Measurements from ENCODE around the gene BOK.

BOK gene

GRCh38 chr2:241577413-241578122, 19.0 kb downstream of the BOK start:
- CTCF ChIA-PET = no interaction called here
- POLR2A ChIA-PET = no interaction called here
- TF ChIP-seq LEF1 (IDR thresholded peaks at IDR 0.05; ENCODE audit: borderline replicate concordance) (no peak), ELF4 (IDR thresholded peaks at IDR 0.05) (no peak), NFRKB (IDR thresholded peaks at IDR 0.05) (no peak), CTBP1 (IDR thresholded peaks at IDR 0.05; ENCODE audit: borderline replicate concordance) (no peak), SUZ12 (IDR thresholded peaks at IDR 0.05) (no peak), L3MBTL2 (conservative IDR thresholded peaks at IDR 0.05) (no peak), TARDBP (IDR thresholded peaks at IDR 0.05) (no peak), PKNOX1 (IDR thresholded peaks at IDR 0.05) (no peak)
- no peak for DNase-seq (ENCODE audit: extremely low spot score)

- TF ChIP-seq PKNOX1 (IDR thresholded peaks at IDR 0.05) (no peak), FOXK2 (IDR thresholded peaks at IDR 0.05) (no peak), ELF4 (IDR thresholded peaks at IDR 0.05) (no peak), FOXA1 (IDR thresholded peaks at IDR 0.05) (no peak), HDGF (IDR thresholded peaks at IDR 0.05; ENCODE audit: borderline replicate concordance) (no peak), TARDBP (IDR thresholded peaks at IDR 0.05) (no peak), ZNF384 (IDR thresholded peaks at IDR 0.05) (no peak), ARNT (IDR thresholded peaks at IDR 0.05) (no peak), CTBP1 (IDR thresholded peaks at IDR 0.05; ENCODE audit: borderline replicate concordance) (no peak), L3MBTL2 (conservative IDR thresholded peaks at IDR 0.05) (no peak), SP1 (IDR thresholded peaks at IDR 0.05) (no peak), FOXM1 (IDR thresholded peaks at IDR 0.05; ENCODE audit: borderline replicate concordance) (no peak), LEF1 (IDR thresholded peaks at IDR 0.05; ENCODE audit: borderline replicate concordance) (no peak), BHLHE40 (IDR thresholded peaks at IDR 0.05; ENCODE audit: borderline replicate concordance) (no peak), NFRKB (IDR thresholded peaks at IDR 0.05) (no peak), SUZ12 (IDR thresholded peaks at IDR 0.05) (no peak)
- no peak for DNase-seq (ENCODE audit: extremely low spot score)
- ChIA-PET CTCF (no interaction called here), POLR2A (no interaction called here)
Measured at GRCh38 chr2:241579281-241579680, 20.7 kb downstream of the BOK start.

- POLR2A ChIA-PET = no interaction called here
- CTCF ChIA-PET = no interaction called here
- DNase-seq (ENCODE audit: extremely low spot score) = no peak
- no peak for TF ChIP-seq ARNT (IDR thresholded peaks at IDR 0.05)
- TF ChIP-seq FOXK2 (IDR thresholded peaks at IDR 0.05) = no peak
- no peak for TF ChIP-seq ELF4 (IDR thresholded peaks at IDR 0.05)
- TF ChIP-seq BHLHE40 (IDR thresholded peaks at IDR 0.05; ENCODE audit: borderline replicate concordance) = no peak
- no peak for TF ChIP-seq L3MBTL2 (conservative IDR thresholded peaks at IDR 0.05)
- TF ChIP-seq PKNOX1 (IDR thresholded peaks at IDR 0.05) = no peak
- no peak for TF ChIP-seq HDGF (IDR thresholded peaks at IDR 0.05; ENCODE audit: borderline replicate concordance)
- TF ChIP-seq FOXM1 (IDR thresholded peaks at IDR 0.05; ENCODE audit: borderline replicate concordance) = no peak
- no peak for TF ChIP-seq SP1 (IDR thresholded peaks at IDR 0.05)
- no peak for TF ChIP-seq NFRKB (IDR thresholded peaks at IDR 0.05)
- no peak for TF ChIP-seq LEF1 (IDR thresholded peaks at IDR 0.05; ENCODE audit: borderline replicate concordance)
- TF ChIP-seq SUZ12 (IDR thresholded peaks at IDR 0.05) = no peak
- TF ChIP-seq TARDBP (IDR thresholded peaks at IDR 0.05) = no peak
- no peak for TF ChIP-seq ZNF384 (IDR thresholded peaks at IDR 0.05)
- TF ChIP-seq CTBP1 (IDR thresholded peaks at IDR 0.05; ENCODE audit: borderline replicate concordance) = no peak
- TF ChIP-seq FOXA1 (IDR thresholded peaks at IDR 0.05) = no peak
Measured at GRCh38 chr2:241582328-241582727, 23.8 kb downstream of the BOK start.

- TF ChIP-seq TARDBP (IDR thresholded peaks at IDR 0.05) (no peak), FOXK2 (IDR thresholded peaks at IDR 0.05) (no peak), PKNOX1 (IDR thresholded peaks at IDR 0.05) (no peak), ELF4 (IDR thresholded peaks at IDR 0.05) (no peak), FOXA1 (IDR thresholded peaks at IDR 0.05) (no peak), LEF1 (IDR thresholded peaks at IDR 0.05; ENCODE audit: borderline replicate concordance) (no peak), FOXM1 (IDR thresholded peaks at IDR 0.05; ENCODE audit: borderline replicate concordance) (no peak), L3MBTL2 (conservative IDR thresholded peaks at IDR 0.05) (no peak), ARNT (IDR thresholded peaks at IDR 0.05) (no peak), SUZ12 (IDR thresholded peaks at IDR 0.05) (no peak), HDGF (IDR thresholded peaks at IDR 0.05; ENCODE audit: borderline replicate concordance) (no peak)
- CTCF ChIA-PET = no interaction called here
- no peak for DNase-seq (ENCODE audit: extremely low spot score)
- POLR2A ChIA-PET = no interaction called here
Measured at GRCh38 chr2:241582806-241583205, 24.3 kb downstream of the BOK start.

- no peak for DNase-seq (ENCODE audit: extremely low spot score)
- ChIA-PET POLR2A (no interaction called here), CTCF (no interaction called here)
- TF ChIP-seq PKNOX1 (IDR thresholded peaks at IDR 0.05) = no peak
- TF ChIP-seq L3MBTL2 (conservative IDR thresholded peaks at IDR 0.05) = no peak
- no peak for TF ChIP-seq CTBP1 (IDR thresholded peaks at IDR 0.05; ENCODE audit: borderline replicate concordance)
Measured at GRCh38 chr2:241584436-241584835, 25.9 kb downstream of the BOK start.

Measured in HEK293T (cell line).